Right lobe of liver (tissue), 4 donors: ENCODE measurements around the gene MROH9.

Source experiments
- CTCF ChIP-seq, 4 donors: fragments of 200-600 bp in 3 of 4; fragments of 450-650 bp in 1 of 4; IDR thresholded peaks; one replicate each; pipeline versions ENCODE4 v1.5.1 to v1.8.0; 2016 to 2022; ENCODE audit warnings: antibody characterized with exemption in 4 of 4, mild to moderate bottlenecking in 2 of 4
- POLR2A ChIP-seq: fragments of 450-650 bp; IDR thresholded peaks from one replicate; pipeline ENCODE4 v1.6.1; 2017; ENCODE audit warnings: antibody characterized with exemption, mild to moderate bottlenecking
- donor health status: DM: no; HTN: no; CAD: no.
- donor health status: DM: no; HTN: no; CAD: no.
- donor health status: DM: no; HTN: yes; CAD: no.

GRCh38 chr1:171084870-171085269, 149.5 kb downstream of the MROH9 start:
- TF ChIP-seq CTCF (IDR thresholded peaks at IDR 0.05): no peak
- no peak for TF ChIP-seq POLR2A
